CD4-positive, alpha-beta T cell (primary cell): Measurements from ENCODE around the gene THPO. TPM values are rescaled to one million over a fixed set of nuclear protein-coding genes. Genes with fewer than 3 reads are reported as not detected.

Source experiments
- ATAC-seq: fragments of 200-7000 bp; cut with Tn5 transposase; one replicate; pipeline ENCODE4 v1.10.0; 2022; ENCODE audit warnings: mild to moderate bottlenecking; ENCODE audit not compliant: poor library complexity
- CTCF ChIA-PET: fragments of 350-600 bp; sonication (Branson Sonifier 250); formaldehyde crosslinking; loops from one replicate; lab custom pipeline; 2021; ENCODE audit warnings: antibody characterized with exemption, inconsistent platforms; lab: Charles Lee
- POLR2A ChIA-PET: fragments of 350-600 bp; sonication (Branson Sonifier 250); formaldehyde crosslinking; loops from one replicate; lab custom pipeline; 2021; ENCODE audit warnings: antibody characterized with exemption, inconsistent platforms; lab: Charles Lee
- DNase-seq, 14 experiments: peaks; one replicate each; pipeline ENCODE4 v3.0.0-alpha.2; 2013 to 2020; ENCODE audit warnings: mixed read lengths in 2 of 14
- H3K27ac ChIP-seq, 2 donors: one replicate each; pipeline versions ENCODE4 v1.5.1 to v1.7.0; 2013; ENCODE audit warnings: low read length in 2 of 2, low read depth in 1 of 2, mild to moderate bottlenecking in 1 of 2
- H3K27me3 ChIP-seq, 2 experiments: 1 replicate in 1 of 2; 2 replicates in 1 of 2; pipeline versions ENCODE4 v1.6.1 to v1.7.0; 2013; ENCODE audit warnings: low read length in 2 of 2, control low read depth in 1 of 2, mild to moderate bottlenecking in 1 of 2, moderate library complexity in 1 of 2; ENCODE audit not compliant: insufficient read depth in 2 of 2, control insufficient read depth in 1 of 2
- H3K36me3 ChIP-seq: one replicate; pipeline ENCODE4 v1.6.1; 2013; ENCODE audit warnings: low read length, control low read depth; ENCODE audit not compliant: insufficient read depth
- H3K4me1 ChIP-seq: one replicate; pipeline ENCODE4 v1.6.1; 2013; ENCODE audit warnings: low read length, control low read depth; ENCODE audit not compliant: insufficient read depth
- H3K4me3 ChIP-seq: one replicate; pipeline ENCODE4 v1.5.1; 2013; ENCODE audit warnings: mild to moderate bottlenecking, low read length, moderate library complexity
- H3K9me3 ChIP-seq, 2 experiments: 1 replicate in 1 of 2; 2 replicates in 1 of 2; pipeline versions ENCODE4 v1.6.1 to v1.7.0; 2013; ENCODE audit warnings: low read length in 2 of 2, mild to moderate bottlenecking in 2 of 2, control low read depth in 1 of 2, moderate library complexity in 1 of 2; ENCODE audit not compliant: control insufficient read depth in 1 of 2, insufficient read depth in 1 of 2
- H3K27ac Mint-ChIP-seq: one replicate; pipeline ENCODE4 v1.8.0; 2020; ENCODE audit warnings: mixed read lengths
- H3K27me3 Mint-ChIP-seq: one replicate; pipeline ENCODE4 v1.8.0; 2021; ENCODE audit warnings: mixed read lengths
- H3K36me3 Mint-ChIP-seq: one replicate; pipeline ENCODE4 v1.8.0; 2021; ENCODE audit warnings: low read depth, mixed read lengths
- H3K4me1 Mint-ChIP-seq: one replicate; pipeline ENCODE4 v1.8.0; 2021; ENCODE audit warnings: low read depth, mixed read lengths
- H3K4me3 Mint-ChIP-seq: one replicate; pipeline ENCODE4 v1.8.0; 2020; ENCODE audit warnings: mild to moderate bottlenecking, mixed read lengths
- H3K9me3 Mint-ChIP-seq: one replicate; pipeline ENCODE4 v1.8.0; 2020; ENCODE audit warnings: mixed read lengths
- intact Hi-C, 2 experiments: fragments of 100-400 bp; cut with DNase I in 1 of 2; cut with micrococcal nuclease in 1 of 2; formaldehyde crosslinking; loops; one replicate each; pipeline versions ENCODE4 v1.15.1 to v1.9.0; 2023 to 2025; cut with DNase I, micrococcal nuclease
- total RNA-seq, 174 experiments: library from RNA in 2 of 174; stranded (reverse) in 2 of 174; gene quantifications; one replicate each; pipeline ENCODE4 v1.2.3 and lab custom pipeline; 2021 to 2026
- TF ChIP-seq, protein P1 (sequence below): fragments of 200-600 bp; IDR thresholded peaks from one replicate; pipeline ENCODE4 v1.8.0; 2022; ENCODE audit warnings: antibody characterized with exemption, mild to moderate bottlenecking

THPO gene
- total RNA-seq, 2 experiments from 2014 or later = not detected

DNA sequence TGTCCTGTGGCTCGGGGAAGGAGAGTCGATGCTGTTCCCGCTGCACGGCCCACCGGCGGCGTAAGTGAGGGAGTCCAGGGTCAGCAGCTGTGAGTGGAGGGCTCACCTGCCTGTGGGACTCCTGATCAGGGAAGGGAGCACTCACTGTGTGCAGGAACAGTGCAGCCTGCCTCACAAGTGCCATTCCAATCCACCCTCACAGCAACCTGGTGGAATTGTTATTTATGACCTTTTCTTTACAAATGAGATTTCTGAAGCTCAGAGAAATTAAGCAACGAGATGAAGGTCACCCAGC, 10.9 kb upstream of the THPO start:
- no peak for DNase-seq
- Histone ChIP-seq H3K9me3 (no peaks in the 10 kb centered on the region), H3K4me1 (no peaks in the 10 kb centered on the region), H3K4me3 (no peak overlapping the region), H3K27ac (no peak overlapping the region), H3K27me3 (peaks cover 6 to 10% of the 10 kb centered on the region in 2 experiments), H3K36me3 (no peaks in the 10 kb centered on the region)
- H3K36me3 Mint-ChIP-seq = no peaks in the 10 kb centered on the region
- ChIA-PET POLR2A (no interaction called here), CTCF (no interaction called here)
- no peak for ATAC-seq
- no peak overlapping the region for H3K4me3 Mint-ChIP-seq
- H3K27me3 Mint-ChIP-seq = peaks cover 62% of the 10 kb centered on the region
- no peak overlapping the region for H3K27ac Mint-ChIP-seq
- no peaks in the 10 kb centered on the region for H3K4me1 Mint-ChIP-seq
- intact Hi-C loops = no loop called here
- TF ChIP-seq, protein P1, sequence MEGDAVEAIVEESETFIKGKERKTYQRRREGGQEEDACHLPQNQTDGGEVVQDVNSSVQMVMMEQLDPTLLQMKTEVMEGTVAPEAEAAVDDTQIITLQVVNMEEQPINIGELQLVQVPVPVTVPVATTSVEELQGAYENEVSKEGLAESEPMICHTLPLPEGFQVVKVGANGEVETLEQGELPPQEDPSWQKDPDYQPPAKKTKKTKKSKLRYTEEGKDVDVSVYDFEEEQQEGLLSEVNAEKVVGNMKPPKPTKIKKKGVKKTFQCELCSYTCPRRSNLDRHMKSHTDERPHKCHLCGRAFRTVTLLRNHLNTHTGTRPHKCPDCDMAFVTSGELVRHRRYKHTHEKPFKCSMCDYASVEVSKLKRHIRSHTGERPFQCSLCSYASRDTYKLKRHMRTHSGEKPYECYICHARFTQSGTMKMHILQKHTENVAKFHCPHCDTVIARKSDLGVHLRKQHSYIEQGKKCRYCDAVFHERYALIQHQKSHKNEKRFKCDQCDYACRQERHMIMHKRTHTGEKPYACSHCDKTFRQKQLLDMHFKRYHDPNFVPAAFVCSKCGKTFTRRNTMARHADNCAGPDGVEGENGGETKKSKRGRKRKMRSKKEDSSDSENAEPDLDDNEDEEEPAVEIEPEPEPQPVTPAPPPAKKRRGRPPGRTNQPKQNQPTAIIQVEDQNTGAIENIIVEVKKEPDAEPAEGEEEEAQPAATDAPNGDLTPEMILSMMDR = no peak
- no peaks in the 10 kb centered on the region for H3K9me3 Mint-ChIP-seq

DNA sequence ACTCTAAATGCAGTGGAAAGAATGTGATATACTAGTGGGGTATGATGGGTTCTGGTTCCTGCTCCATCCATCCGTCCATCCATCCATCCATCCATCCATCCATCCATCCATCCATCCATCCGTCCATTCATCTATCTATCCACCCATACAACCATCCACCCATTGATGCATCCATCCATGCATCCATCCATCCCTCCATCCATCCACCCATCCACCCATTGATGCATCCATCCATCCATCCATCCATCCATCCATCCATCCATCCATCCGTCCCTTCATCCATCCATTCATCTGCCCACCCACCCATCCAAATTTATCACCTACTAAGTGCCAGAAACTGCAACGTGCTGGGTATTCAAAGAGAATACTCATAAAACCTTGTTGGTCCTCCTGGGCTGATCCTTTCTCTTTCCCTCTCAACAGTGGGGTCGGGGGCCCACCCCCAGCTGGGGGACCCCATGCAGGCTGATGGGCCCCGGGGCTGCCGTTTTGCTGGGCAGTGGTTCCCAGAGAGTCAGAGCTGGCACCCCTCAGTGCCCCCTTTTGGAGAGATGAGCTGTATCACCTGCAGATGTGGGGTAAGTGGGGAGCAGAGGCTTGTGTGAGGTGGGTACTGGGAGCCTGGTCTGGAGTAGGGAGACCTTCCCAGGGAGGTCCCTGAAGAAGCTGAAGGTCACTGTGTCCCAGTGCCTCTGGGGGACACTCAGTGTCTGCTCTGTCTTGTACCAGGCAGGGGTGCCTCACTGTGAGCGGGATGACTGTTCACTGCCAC, 10.3 kb upstream of the THPO start:
- Histone ChIP-seq H3K36me3 (no peaks in the 10 kb centered on the region), H3K27me3 (peaks cover 8 to 10% of the 10 kb centered on the region in 2 experiments), H3K4me1 (no peaks in the 10 kb centered on the region), H3K4me3 (no peak overlapping the region), H3K9me3 (no peaks in the 10 kb centered on the region), H3K27ac (no peak overlapping the region)
- H3K27me3 Mint-ChIP-seq = peaks cover 65% of the 10 kb centered on the region
- CTCF ChIA-PET = no interaction called here
- H3K4me1 Mint-ChIP-seq = no peaks in the 10 kb centered on the region
- ATAC-seq (no peak), DNase-seq (no peak)
- no peak overlapping the region for H3K4me3 Mint-ChIP-seq
- no peaks in the 10 kb centered on the region for H3K36me3 Mint-ChIP-seq
- intact Hi-C loops = no loop called here
- no peak overlapping the region for H3K27ac Mint-ChIP-seq
- no peaks in the 10 kb centered on the region for H3K9me3 Mint-ChIP-seq
- POLR2A ChIA-PET = no interaction called here
- TF ChIP-seq, protein P1 = no peak

DNA sequence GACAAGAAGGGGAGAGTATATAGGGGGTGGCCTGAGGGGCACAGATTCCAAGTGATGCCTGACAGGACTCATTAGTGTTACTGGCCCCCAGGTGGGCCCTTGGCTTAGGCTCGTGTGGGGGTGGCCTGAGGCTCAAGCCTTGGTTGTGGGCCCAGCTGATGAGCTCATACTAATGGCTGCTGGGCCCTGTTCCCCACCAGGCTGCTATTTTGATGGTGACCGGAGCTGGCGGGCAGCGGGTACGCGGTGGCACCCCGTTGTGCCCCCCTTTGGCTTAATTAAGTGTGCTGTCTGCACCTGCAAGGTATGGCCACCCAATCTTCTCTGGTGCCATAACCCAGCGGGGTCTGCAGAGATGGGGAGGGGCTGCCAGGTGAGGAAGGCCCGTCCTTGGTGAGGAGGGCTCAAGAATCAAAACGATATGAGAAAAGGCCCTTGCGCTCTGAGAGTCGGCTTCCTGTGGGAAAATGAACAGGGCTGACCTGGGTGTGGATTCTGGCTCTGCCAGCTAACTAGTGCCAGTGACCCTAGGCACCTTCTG, 9.2 kb upstream of the THPO start:
- TF ChIP-seq, protein P1 = no peak
- Mint-ChIP-seq H3K9me3 (no peaks in the 10 kb centered on the region), H3K4me1 (no peaks in the 10 kb centered on the region), H3K4me3 (no peak overlapping the region), H3K27me3 (peaks cover 75% of the 10 kb centered on the region), H3K36me3 (no peaks in the 10 kb centered on the region), H3K27ac (no peak overlapping the region)
- ChIA-PET POLR2A (no interaction called here), CTCF (no interaction called here)
- Histone ChIP-seq H3K27me3 (peaks cover 19 to 21% of the 10 kb centered on the region in 2 experiments), H3K4me3 (no peak overlapping the region), H3K36me3 (no peaks in the 10 kb centered on the region), H3K4me1 (no peaks in the 10 kb centered on the region), H3K27ac (no peak overlapping the region), H3K9me3 (no peaks in the 10 kb centered on the region)
- ATAC-seq (no peak), DNase-seq (no peak)
- intact Hi-C loops = no loop called here
